K562 (cell line): Measurements from ENCODE around the gene SAP30BP. TPM values are rescaled to one million over a fixed set of nuclear protein-coding genes. Genes with fewer than 3 reads are reported as not detected.

Source experiments
- ARNT ChIP-seq, 2 experiments: fragments of 450-650 bp; IDR thresholded peaks; 2 replicates each; pipeline ENCODE4 v1.6.1; 2016; ENCODE audit warnings: mild to moderate bottlenecking in 1 of 2
- CCNT2 ChIP-seq: IDR thresholded peaks from 2 replicates; pipeline ENCODE4 v1.6.1; 2011; ENCODE audit warnings: borderline replicate concordance, low read depth, mild to moderate bottlenecking, moderate library complexity, mixed read lengths, low read length; ENCODE audit not compliant: insufficient read length; ENCODE audit errors: extremely low read depth
- DDX20 ChIP-seq: fragments of 450-650 bp; IDR thresholded peaks from 2 replicates; pipeline ENCODE4 v1.6.1; 2016; ENCODE audit warnings: missing genetic modification characterization, low read depth, mild to moderate bottlenecking, missing compliant biosample characterization, moderate library complexity
- ESRRA ChIP-seq: fragments of 450-650 bp; IDR thresholded peaks from 2 replicates; pipeline ENCODE4 v1.6.1; 2014; ENCODE audit warnings: low read depth, mild to moderate bottlenecking, moderate library complexity, borderline replicate concordance
- HCFC1 ChIP-seq: IDR thresholded peaks from 2 replicates; pipeline ENCODE4 v1.6.1; 2012; ENCODE audit warnings: low read depth, low read length, improper control_type of control experiment
- HDAC1 ChIP-seq, 2 experiments: fragments of 450-650 bp; IDR thresholded peaks; 2 replicates each; pipeline ENCODE4 v1.6.1; 2016 to 2017; ENCODE audit warnings: inconsistent platforms in 1 of 2, mild to moderate bottlenecking in 1 of 2, moderate library complexity in 1 of 2
- MCM2 ChIP-seq: fragments of 450-650 bp; IDR thresholded peaks from 2 replicates; pipeline ENCODE4 v1.6.1; 2017; ENCODE audit warnings: low read depth, mild to moderate bottlenecking
- MECOM ChIP-seq: fragments of 250-450 bp; sonication (Bioruptor Pico); IDR thresholded peaks from 2 replicates; pipeline ENCODE4 v1.8.0; 2022; ENCODE audit warnings: inconsistent platforms
- NELFE ChIP-seq: IDR thresholded peaks from 2 replicates; pipeline ENCODE4 v1.6.1; 2011; ENCODE audit warnings: mild to moderate bottlenecking; ENCODE audit not compliant: insufficient read depth, insufficient read length
- PHF8 ChIP-seq: fragments of 200-600 bp; sonication (generic); IDR thresholded peaks from 2 replicates; pipeline ENCODE4 v1.6.1; 2012; ENCODE audit warnings: mixed run types, mild to moderate bottlenecking, inconsistent platforms, low read length, moderate library complexity, borderline replicate concordance
- PML ChIP-seq: IDR thresholded peaks from 2 replicates; pipeline ENCODE4 v1.6.1; 2012; ENCODE audit warnings: low read length, inconsistent platforms
- RBBP5 ChIP-seq: fragments of 200-600 bp; sonication (generic); IDR thresholded peaks from 2 replicates; pipeline ENCODE4 v1.6.1; 2012; ENCODE audit warnings: borderline replicate concordance, mild to moderate bottlenecking, low read length, control low read depth, inconsistent platforms; ENCODE audit not compliant: insufficient read depth, poor library complexity, severe bottlenecking
- SETDB1 ChIP-seq: IDR thresholded peaks from one replicate; pipeline ENCODE4 v1.6.1; 2012; ENCODE audit warnings: low read length, control low read depth, inconsistent platforms
- THRAP3 ChIP-seq: fragments of 450-650 bp; IDR thresholded peaks from 2 replicates; pipeline ENCODE4 v1.6.1; 2016; ENCODE audit warnings: mild to moderate bottlenecking, inconsistent platforms, borderline replicate concordance
- ZFP30 ChIP-seq: fragments of 250-450 bp; sonication (Bioruptor Pico); IDR thresholded peaks from 2 replicates; pipeline ENCODE4 v1.8.0; 2022; ENCODE audit warnings: moderate library complexity, mild to moderate bottlenecking, inconsistent platforms, borderline replicate concordance
- ZNF184 ChIP-seq: sonication (generic); formaldehyde crosslinking; IDR thresholded peaks from 2 replicates; pipeline ENCODE4 v1.5.0; 2020; ENCODE audit warnings: missing genetic modification reagents
- ZNF212 ChIP-seq: fragments of 450-650 bp; formaldehyde crosslinking; IDR thresholded peaks from 2 replicates; pipeline ENCODE4 v1.4.0; 2020; ENCODE audit warnings: mild to moderate bottlenecking
- ZNF324 ChIP-seq: fragments of 250-450 bp; sonication (Bioruptor Pico); IDR thresholded peaks from 2 replicates; pipeline ENCODE4 v1.4.0; 2020; ENCODE audit warnings: mild to moderate bottlenecking
- polyA plus RNA-seq, 8 experiments: library from polyadenylated mRNA; depleted of rRNA in 4 of 8; stranded (reverse) in 5 of 8; unstranded in 3 of 8; fragments of >200 nt; fragmentation: Nextera tagmentation in 2 of 8; fragmentation: Illumina TruSeq in 1 of 8; extraction: Ambion mirVana in 2 of 8; extraction: Trizol in 1 of 8; gene quantifications; 2 replicates each; pipeline versions ENCODE4 v1.2.1 to v1.2.3, GENCODE V29; 2011 to 2014; ENCODE audit warnings: inconsistent platforms in 1 of 8, missing spikeins in 1 of 8
- total RNA-seq, 7 experiments: library from RNA; depleted of rRNA in 6 of 7; stranded (reverse); fragments of >200 nt in 6 of 7; fragmentation: Illumina TruSeq in 2 of 7; extraction: Trizol in 2 of 7; gene quantifications; 2 replicates each; pipeline versions ENCODE4 v1.2.1 to v1.2.3, GENCODE V29; 2011 to 2021; ENCODE audit warnings: low replicate concordance in 1 of 7
- TF ChIP-seq, protein P1 (sequence below): sonication (generic); formaldehyde crosslinking; IDR thresholded peaks from 2 replicates; pipeline ENCODE4 v1.8.0; 2022; ENCODE audit warnings: mild to moderate bottlenecking, missing genetic modification reagents
- TF ChIP-seq, protein P2 (sequence below): sonication (generic); formaldehyde crosslinking; IDR thresholded peaks from 2 replicates; pipeline ENCODE4 v1.8.0; 2023; ENCODE audit warnings: mild to moderate bottlenecking, missing genetic modification reagents
- TF ChIP-seq, protein P3 (sequence below): fragments of 250-450 bp; sonication (Bioruptor Pico); IDR thresholded peaks from 2 replicates; pipeline ENCODE4 v1.5.0; 2021; ENCODE audit warnings: mild to moderate bottlenecking, borderline replicate concordance

The SAP30BP gene
- total and polyA plus RNA-seq, 9 of the 15 experiments (the other 6 are each of a cell fraction or from before 2014, with no cell fraction given): 45.3 to 154 (median 71.7) TPM

DNA sequence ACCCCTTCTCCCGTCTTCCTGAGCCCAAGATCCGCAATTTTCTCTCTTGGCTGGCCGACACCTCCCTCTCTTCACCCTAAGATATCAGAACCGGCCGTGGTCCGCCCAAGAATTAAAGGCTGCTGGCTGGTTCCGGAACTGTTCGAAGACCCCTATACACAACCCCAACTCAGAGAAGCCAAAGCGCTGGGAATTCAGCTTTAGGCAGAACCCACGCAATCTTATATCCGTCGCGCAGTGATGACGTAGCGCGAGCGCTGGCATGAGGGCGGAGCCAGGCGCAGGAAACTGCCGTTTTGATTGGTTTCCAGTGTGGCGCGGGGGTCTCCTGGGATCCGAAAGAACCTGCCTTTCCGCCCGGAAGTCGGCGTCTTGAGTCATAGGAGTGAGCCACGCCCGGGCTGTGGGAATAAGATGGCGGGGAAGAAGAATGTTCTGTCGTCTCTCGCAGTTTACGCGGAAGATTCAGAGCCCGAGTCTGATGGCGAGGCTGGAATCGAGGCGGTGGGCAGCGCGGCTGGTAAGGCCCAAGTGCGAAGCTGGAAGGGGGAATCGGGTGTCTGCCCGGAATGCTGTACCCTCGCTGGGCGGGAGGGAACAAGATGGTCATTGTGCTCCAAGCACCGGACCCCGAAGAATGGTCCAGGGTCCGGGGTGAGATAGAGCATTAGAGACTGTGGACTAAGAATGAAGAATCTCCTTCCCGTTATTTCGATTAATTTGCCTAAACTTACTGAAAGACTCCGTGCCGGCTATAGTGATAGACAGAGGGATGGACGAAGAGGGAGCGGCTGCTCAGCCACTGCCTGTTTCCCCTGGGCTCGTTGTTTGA, at the start of gene SAP30BP, which contains the start of gene RECQL5 (continued):
- TF ChIP-seq, protein P1, sequence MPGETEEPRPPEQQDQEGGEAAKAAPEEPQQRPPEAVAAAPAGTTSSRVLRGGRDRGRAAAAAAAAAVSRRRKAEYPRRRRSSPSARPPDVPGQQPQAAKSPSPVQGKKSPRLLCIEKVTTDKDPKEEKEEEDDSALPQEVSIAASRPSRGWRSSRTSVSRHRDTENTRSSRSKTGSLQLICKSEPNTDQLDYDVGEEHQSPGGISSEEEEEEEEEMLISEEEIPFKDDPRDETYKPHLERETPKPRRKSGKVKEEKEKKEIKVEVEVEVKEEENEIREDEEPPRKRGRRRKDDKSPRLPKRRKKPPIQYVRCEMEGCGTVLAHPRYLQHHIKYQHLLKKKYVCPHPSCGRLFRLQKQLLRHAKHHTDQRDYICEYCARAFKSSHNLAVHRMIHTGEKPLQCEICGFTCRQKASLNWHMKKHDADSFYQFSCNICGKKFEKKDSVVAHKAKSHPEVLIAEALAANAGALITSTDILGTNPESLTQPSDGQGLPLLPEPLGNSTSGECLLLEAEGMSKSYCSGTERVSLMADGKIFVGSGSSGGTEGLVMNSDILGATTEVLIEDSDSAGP (CRISPR knock-in tag): no peak
- TF ChIP-seq PML (peak; percentile 87), THRAP3 (no peak), ARNT (IDR thresholded peaks at IDR 0.05) (no peak), ZFP30 (CRISPR knock-in tag) (no peak), RBBP5 (peak; percentile 87), DDX20 (tag) (no peak), HCFC1 (peak; percentile 78), MCM2 (no peak), SETDB1 (no peak), ZNF324 (no peak), PHF8 (peak; percentile 95), CCNT2 (no peak), ZNF212 (CRISPR knock-in tag) (no peak), NELFE (no peak), ESRRA (no peak; the same call in 1 of the 2 replicates), HDAC1 (IDR thresholded peaks at IDR 0.05) (peak in 1 of 2 experiments; percentile 84; a peak in 2 of 4 replicates), ZNF184 (no peak), MECOM (CRISPR knock-in tag) (no peak)
- TF ChIP-seq, protein P2, sequence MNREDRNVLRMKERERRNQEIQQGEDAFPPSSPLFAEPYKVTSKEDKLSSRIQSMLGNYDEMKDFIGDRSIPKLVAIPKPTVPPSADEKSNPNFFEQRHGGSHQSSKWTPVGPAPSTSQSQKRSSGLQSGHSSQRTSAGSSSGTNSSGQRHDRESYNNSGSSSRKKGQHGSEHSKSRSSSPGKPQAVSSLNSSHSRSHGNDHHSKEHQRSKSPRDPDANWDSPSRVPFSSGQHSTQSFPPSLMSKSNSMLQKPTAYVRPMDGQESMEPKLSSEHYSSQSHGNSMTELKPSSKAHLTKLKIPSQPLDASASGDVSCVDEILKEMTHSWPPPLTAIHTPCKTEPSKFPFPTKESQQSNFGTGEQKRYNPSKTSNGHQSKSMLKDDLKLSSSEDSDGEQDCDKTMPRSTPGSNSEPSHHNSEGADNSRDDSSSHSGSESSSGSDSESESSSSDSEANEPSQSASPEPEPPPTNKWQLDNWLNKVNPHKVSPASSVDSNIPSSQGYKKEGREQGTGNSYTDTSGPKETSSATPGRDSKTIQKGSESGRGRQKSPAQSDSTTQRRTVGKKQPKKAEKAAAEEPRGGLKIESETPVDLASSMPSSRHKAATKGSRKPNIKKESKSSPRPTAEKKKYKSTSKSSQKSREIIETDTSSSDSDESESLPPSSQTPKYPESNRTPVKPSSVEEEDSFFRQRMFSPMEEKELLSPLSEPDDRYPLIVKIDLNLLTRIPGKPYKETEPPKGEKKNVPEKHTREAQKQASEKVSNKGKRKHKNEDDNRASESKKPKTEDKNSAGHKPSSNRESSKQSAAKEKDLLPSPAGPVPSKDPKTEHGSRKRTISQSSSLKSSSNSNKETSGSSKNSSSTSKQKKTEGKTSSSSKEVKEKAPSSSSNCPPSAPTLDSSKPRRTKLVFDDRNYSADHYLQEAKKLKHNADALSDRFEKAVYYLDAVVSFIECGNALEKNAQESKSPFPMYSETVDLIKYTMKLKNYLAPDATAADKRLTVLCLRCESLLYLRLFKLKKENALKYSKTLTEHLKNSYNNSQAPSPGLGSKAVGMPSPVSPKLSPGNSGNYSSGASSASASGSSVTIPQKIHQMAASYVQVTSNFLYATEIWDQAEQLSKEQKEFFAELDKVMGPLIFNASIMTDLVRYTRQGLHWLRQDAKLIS: no peak
- TF ChIP-seq, protein P3, sequence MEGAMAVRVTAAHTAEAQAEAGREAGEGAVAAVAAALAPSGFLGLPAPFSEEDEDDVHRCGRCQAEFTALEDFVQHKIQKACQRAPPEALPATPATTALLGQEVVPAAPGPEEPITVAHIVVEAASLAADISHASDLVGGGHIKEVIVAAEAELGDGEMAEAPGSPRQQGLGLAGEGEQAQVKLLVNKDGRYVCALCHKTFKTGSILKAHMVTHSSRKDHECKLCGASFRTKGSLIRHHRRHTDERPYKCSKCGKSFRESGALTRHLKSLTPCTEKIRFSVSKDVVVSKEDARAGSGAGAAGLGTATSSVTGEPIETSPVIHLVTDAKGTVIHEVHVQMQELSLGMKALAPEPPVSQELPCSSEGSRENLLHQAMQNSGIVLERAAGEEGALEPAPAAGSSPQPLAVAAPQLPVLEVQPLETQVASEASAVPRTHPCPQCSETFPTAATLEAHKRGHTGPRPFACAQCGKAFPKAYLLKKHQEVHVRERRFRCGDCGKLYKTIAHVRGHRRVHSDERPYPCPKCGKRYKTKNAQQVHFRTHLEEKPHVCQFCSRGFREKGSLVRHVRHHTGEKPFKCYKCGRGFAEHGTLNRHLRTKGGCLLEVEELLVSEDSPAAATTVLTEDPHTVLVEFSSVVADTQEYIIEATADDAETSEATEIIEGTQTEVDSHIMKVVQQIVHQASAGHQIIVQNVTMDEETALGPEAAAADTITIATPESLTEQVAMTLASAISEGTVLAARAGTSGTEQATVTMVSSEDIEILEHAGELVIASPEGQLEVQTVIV (CRISPR knock-in tag): no peak
